OCI-M2 (cell line): ENCODE data around the gene OTOF.

Experiments
- DNase-seq: peaks from one replicate; lab custom pipeline; 2025; ENCODE audit not compliant: unreplicated experiment; lab: John Stamatoyannopoulos, UW

The OTOF gene

DNA sequence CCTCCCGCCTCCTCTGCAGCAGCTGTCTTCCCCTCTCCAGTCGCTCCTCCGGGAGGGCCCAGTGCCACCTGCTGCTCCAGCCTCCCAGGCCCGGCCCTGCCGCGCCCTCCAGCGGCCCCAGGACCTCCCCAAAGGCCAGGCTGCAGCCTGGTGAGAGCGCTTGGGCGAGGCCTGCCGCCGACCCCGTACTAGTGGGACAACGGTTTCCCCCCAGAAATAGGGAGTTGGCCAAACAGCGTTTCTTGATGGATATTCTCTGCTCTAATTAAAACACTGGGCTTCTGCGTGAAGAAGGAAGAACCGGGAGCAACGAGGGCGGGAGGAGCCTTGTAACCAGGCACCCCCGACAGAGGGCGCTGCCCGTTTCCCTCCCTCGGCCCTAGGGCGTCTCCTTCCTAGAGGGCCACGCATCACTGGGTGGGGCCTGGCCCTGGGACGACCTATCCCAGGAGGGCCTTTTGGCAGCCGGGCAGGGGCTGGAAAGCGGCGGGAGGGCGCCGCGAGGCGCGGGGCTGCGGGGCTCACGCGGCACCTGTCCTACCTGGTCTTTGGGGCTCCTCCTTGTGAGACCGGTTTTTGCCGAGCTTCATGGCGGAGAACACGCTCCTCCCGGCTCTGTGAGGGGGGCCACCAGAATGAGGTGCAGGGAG is 25.4 kb upstream of the OTOF start:
- DNase-seq: no peak

DNA sequence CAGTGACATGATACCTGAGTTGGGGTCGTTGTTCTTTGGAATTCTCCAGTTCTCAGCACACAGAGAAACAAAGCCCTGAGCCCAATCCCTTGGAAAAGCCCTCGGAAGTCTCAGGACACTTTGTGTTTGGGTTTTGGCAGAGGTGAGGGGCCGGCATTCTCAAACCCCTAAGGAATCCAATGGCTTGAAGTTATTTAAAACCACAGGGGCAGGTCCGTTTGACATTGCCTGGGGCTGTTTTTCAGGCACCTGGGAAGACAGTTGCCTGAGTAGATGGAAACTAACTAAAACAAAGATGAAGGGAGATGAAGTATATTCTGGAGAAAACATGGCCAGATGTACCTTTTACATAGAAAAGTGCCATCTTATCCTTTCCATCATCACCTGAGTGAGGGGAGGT is 22.5 kb upstream of the OTOF start:
- DNase-seq: no peak

- no peak for DNase-seq
Measured at GRCh38 chr2:26495705-26496297, 17.9 kb upstream of the OTOF start.

DNA sequence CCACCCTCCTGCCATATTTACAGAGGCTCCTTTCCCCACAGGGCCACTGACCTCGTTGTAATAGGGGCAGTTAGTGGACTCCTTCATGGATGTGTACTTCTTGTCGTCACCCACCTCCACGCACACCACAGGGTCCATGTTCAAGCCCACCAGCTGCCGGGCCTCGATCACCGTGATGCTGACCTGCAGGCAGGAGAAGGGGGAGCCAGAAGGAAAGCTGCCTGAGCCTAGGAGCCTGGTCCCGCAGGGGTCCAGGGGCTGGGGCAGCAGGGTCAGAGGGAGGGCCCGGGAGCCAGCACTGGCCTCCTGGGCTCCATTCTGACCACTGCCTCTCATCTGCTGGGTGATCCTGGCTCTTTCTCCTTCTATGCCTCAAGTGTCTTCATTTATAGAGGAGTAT is 17.0 kb upstream of the OTOF start:
- DNase-seq: no peak

DNA sequence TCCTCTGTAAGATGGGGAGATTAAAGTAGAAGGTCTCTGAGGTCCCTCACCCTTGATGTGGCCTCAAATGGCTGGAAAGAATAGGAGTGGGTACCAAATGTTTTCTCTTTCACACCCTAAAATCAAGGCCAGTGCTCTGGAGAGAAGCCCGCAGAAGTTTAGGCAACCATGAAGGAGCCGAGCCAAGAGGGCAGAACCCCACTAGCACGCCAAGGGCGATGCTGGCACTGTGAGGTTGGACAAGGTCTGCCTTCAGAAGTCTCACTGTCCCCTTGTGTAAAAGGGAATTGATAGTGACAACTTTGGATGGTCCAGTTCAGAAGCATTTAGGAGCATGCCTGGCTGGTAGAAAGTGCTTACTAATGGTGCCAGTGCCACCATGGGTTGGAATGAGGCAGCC is 16.3 kb upstream of the OTOF start:
- no peak for DNase-seq

DNA sequence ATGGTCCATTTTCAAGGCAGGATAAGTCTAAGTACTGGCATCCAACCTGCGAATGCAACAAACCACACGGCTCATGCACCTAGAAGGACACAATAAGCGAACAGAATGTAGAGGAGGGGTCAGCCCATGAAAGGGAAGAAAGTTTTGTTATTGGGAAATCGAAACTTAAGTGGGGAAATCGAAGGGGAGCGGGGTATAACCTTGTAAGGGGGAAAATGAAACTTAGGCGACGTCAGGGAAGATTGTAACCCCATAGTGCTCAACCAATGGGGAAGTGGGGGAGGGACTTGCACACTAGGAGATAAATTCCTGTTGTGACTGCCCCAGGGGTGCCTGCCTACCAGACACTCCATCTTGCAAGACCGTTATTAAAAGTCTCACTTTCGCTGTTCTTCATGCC is 15.6 kb upstream of the OTOF start:
- DNase-seq: no peak

GRCh38 chr2:26492749-26493515 is 15.0 kb upstream of the OTOF start:
- DNase-seq: no peak

- no peak for DNase-seq
Measured at GRCh38 chr2:26491563-26492167, 13.7 kb upstream of the OTOF start.

- no peak for DNase-seq
Measured at GRCh38 chr2:26489213-26489850, 11.4 kb upstream of the OTOF start.

- no peak for DNase-seq
Measured at GRCh38 chr2:26488463-26489212, 10.7 kb upstream of the OTOF start.

- no peak for DNase-seq
Measured at GRCh38 chr2:26487192-26487591, 9.3 kb upstream of the OTOF start.

GRCh38 chr2:26486789-26487188 is 8.9 kb upstream of the OTOF start:
- no peak for DNase-seq

- DNase-seq: no peak
Measured at GRCh38 chr2:26485725-26486418, 7.9 kb upstream of the OTOF start.

DNA sequence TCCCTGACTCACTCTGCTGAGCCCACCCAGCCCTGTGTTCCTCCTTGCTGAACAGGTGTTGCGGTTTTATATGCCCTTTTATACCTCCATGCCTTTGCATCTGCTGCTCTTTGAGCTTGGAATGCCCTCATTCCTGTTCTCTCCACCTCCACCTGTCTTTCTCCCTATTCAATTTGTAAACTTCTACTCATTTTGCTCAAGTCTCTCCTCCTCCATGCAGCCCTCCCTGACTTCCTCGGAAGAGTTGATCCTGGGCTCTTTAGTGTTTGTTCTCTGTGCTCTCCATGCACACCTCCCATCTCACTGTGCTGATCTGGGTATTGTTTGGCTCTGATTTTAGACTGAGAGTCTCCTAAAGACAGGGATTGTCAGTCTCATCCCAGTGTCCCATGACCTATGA is 7.2 kb upstream of the OTOF start:
- no peak for DNase-seq

DNA sequence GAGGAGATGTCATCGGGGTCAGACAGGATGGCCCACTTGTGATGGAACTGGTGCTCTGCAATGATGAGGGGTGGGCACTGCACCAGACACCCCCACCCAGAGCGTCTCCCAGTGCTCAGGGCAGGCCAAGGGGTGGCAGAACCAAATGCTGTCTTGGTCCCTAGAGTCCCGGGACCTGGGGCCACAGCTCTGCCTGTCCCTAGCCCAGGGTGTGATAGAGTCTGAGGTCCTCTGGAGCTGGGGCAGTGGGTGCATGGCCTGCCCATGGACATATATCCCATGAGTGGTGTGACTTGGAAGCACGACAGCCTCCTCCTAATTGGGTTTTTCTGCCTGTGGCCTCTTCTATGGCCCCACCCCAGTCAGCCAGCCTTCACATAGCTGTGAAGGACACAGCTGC is 6.7 kb upstream of the OTOF start:
- DNase-seq: no peak

DNA sequence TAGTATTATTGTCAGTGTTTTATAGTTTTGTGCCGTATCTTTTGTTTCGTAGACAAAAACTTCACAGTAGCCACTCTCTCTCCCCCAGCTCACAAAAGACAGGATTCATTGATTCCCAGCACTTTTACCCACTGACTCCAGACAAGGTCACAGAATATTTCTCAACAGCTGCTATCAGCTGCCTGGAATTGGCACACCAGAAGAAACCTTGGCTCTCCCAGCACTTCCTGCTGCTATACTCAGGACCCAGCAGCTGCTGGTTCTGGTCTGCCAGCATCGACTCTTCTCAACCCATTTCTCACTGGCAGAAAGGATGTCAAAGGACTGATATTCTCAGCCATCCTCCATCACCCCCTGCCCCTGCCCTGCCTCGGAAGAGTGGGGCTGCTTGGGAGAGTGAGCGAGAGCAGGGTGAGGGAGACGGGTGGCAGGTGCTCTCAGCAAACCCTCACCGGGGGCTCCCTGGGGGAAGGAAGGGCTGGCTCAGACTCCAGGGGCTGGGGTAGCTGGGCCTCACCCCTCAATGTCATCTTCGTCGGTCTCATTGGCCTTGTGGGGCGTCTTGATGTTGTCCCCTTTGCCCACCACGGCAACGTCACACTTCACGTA is 6.1 kb upstream of the OTOF start:
- no peak for DNase-seq

- no peak for DNase-seq
Measured at GRCh38 chr2:26483516-26483915, 5.6 kb upstream of the OTOF start.

GRCh38 chr2:26483027-26483326 is 5.1 kb upstream of the OTOF start:
- DNase-seq: no peak

DNA sequence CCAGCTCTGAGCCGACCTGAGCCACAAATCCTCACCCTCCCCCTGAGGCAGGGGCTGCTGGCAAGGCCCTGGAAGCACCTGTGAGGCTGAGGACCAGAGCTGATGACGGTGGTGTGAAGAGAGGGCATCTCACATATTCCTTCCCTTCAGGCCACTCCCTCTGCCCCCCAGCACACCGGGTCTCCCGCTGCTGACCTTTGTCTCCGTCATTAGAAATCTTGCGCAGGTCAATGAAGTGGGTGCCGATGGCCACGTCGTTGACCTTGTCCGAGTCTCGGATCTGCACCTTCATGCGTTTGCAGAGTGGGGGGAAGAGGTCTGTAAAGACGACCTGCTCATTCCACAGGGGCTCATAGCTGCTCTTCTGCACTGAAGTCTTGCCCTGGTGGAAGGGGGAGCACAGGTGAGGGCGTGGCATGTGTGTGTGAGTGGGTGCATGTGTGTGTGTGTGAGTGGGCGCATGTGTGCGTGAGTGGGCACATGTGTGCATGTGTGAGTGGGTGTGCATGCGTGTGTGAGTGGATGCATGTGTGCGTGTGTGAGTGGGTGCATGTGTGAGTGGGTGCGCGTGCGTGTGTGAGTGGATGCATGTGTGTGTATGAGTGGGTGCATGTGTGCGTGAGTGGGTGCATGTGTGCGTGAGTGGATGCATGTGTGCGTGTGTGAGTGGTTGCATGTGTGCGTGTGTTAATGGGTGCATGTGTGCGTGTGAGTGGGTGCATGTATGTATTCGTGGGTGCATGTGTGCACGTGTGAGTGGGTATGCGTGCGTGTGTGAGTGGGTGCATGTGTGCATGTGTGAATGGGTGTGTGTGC is 4.5 kb upstream of the OTOF start:
- no peak for DNase-seq
